ENCODE measurements around the gene TRAPPC10. TPM values are rescaled to one million over a fixed set of nuclear protein-coding genes. Genes with fewer than 3 reads are reported as not detected.

TRAPPC10 gene
- total RNA-seq, 1 donor from 2014 or later: 23.4 TPM

GRCh38 chr21:44035244-44035643 is 23.1 kb downstream of the TRAPPC10 start:
- DNase-seq (ENCODE audit: low read depth, low spot score): no peak

- no peak for DNase-seq (ENCODE audit: low read depth, low spot score)
These were observed 26.0 kb downstream of the TRAPPC10 start for GRCh38 chr21:44038063-44038462.

- no peak for DNase-seq (ENCODE audit: low read depth, low spot score)
These were observed 27.7 kb downstream of the TRAPPC10 start for GRCh38 chr21:44039828-44040227.

GRCh38 chr21:44043613-44044012 is 31.5 kb downstream of the TRAPPC10 start:
- no peak for DNase-seq (ENCODE audit: low read depth, low spot score)

- no peak for DNase-seq (ENCODE audit: low read depth, low spot score)
These were observed 34.6 kb downstream of the TRAPPC10 start for GRCh38 chr21:44046734-44047133.

- no peak for DNase-seq (ENCODE audit: low read depth, low spot score)
These were observed 36.0 kb downstream of the TRAPPC10 start for GRCh38 chr21:44047996-44048560.

GRCh38 chr21:44049182-44049581 is 37.1 kb downstream of the TRAPPC10 start:
- DNase-seq (ENCODE audit: low read depth, low spot score): no peak

- DNase-seq (ENCODE audit: low read depth, low spot score): peak; percentile 15
These were observed 37.5 kb downstream of the TRAPPC10 start for GRCh38 chr21:44049606-44050005.

- no peak for DNase-seq (ENCODE audit: low read depth, low spot score)
These were observed 38.2 kb downstream of the TRAPPC10 start for GRCh38 chr21:44050276-44050675.

- no peak for DNase-seq (ENCODE audit: low read depth, low spot score)
These were observed 39.4 kb downstream of the TRAPPC10 start for GRCh38 chr21:44051462-44051941.

- DNase-seq (ENCODE audit: low read depth, low spot score): no peak
These were observed 40.1 kb downstream of the TRAPPC10 start for GRCh38 chr21:44052071-44052829.

- DNase-seq (ENCODE audit: low read depth, low spot score): no peak
These were observed 40.7 kb downstream of the TRAPPC10 start for GRCh38 chr21:44052830-44053226.

GRCh38 chr21:44053567-44053966 is 41.5 kb downstream of the TRAPPC10 start:
- DNase-seq (ENCODE audit: low read depth, low spot score): no peak

GRCh38 chr21:44054710-44055109 is 42.6 kb downstream of the TRAPPC10 start:
- DNase-seq (ENCODE audit: low read depth, low spot score): no peak

- no peak for DNase-seq (ENCODE audit: low read depth, low spot score)
These were observed 44.9 kb downstream of the TRAPPC10 start for GRCh38 chr21:44057055-44057454.

- DNase-seq (ENCODE audit: low read depth, low spot score): no peak
These were observed 46.0 kb downstream of the TRAPPC10 start for GRCh38 chr21:44057960-44058651.

GRCh38 chr21:44058652-44058964 is 46.5 kb downstream of the TRAPPC10 start:
- DNase-seq (ENCODE audit: low read depth, low spot score): no peak

GRCh38 chr21:44058981-44059380 is 46.9 kb downstream of the TRAPPC10 start:
- no peak for DNase-seq (ENCODE audit: low read depth, low spot score)

- no peak for DNase-seq (ENCODE audit: low read depth, low spot score)
These were observed 47.6 kb downstream of the TRAPPC10 start for GRCh38 chr21:44059710-44060109.

GRCh38 chr21:44062380-44062779 is 50.3 kb downstream of the TRAPPC10 start:
- DNase-seq (ENCODE audit: low read depth, low spot score): no peak

GRCh38 chr21:44063151-44063912 is 51.2 kb downstream of the TRAPPC10 start:
- DNase-seq (ENCODE audit: low read depth, low spot score): no peak

- no peak for DNase-seq (ENCODE audit: low read depth, low spot score)
These were observed 52.8 kb downstream of the TRAPPC10 start for GRCh38 chr21:44064852-44065403.

All from pulmonary artery endothelial cell (primary cell).